GM19395 (cell line): ENCODE data around the gene ZSWIM6.

ENCODE experiments used
- ATAC-seq: cut with Tn5 transposase; IDR thresholded peaks from one replicate; pipeline ENCODE4 v1.9.1; 2021; ENCODE audit warnings: mild to moderate bottlenecking, moderate library complexity; ENCODE audit not compliant: unreplicated experiment

ZSWIM6 gene

GRCh38 chr5:61582887-61583286 lies 250.8 kb downstream of the ZSWIM6 start:
- ATAC-seq, result no peak

GRCh38 chr5:61586096-61587084 lies 254.3 kb downstream of the ZSWIM6 start:
- no peak for ATAC-seq

- no peak for ATAC-seq
Measured at GRCh38 chr5:61587125-61587524, 255.1 kb downstream of the ZSWIM6 start.

GRCh38 chr5:61588216-61588615 lies 256.2 kb downstream of the ZSWIM6 start:
- no peak for ATAC-seq

- no peak for ATAC-seq
Measured at GRCh38 chr5:61589946-61590345, 257.9 kb downstream of the ZSWIM6 start.

- ATAC-seq, result no peak
Measured at GRCh38 chr5:61590473-61590872, 258.4 kb downstream of the ZSWIM6 start.

- ATAC-seq, result no peak
Measured at GRCh38 chr5:61591859-61592258, 259.8 kb downstream of the ZSWIM6 start.

GRCh38 chr5:61595426-61595825 lies 263.4 kb downstream of the ZSWIM6 start:
- ATAC-seq, result no peak
